GM12878 (cell line): ENCODE data around the gene LRP8. TPM values are rescaled to one million over a fixed set of nuclear protein-coding genes. Genes with fewer than 3 reads are reported as not detected.

Experiments
- ATAC-seq: fragments of 200-7000 bp; cut with Tn5 transposase; 3 replicates; pipeline ENCODE4 v1.9.1; 2020; ENCODE audit warnings: mild to moderate bottlenecking, moderate library complexity
- BruUV-seq: library from RNA; stranded (reverse); fragments of 400-500 nt; replicated peaks from 2 replicates; lab custom pipeline; 2021; lab: Mats Ljungman, UMichigan
- CTCF ChIA-PET: fragments of 300-600 bp; sonication (Branson Sonifier 250); formaldehyde crosslinking; extraction: SDS; loops from one replicate; lab custom pipeline; 2021; ENCODE audit warnings: inconsistent platforms; lab: Yijun Ruan, JAX
- POLR2A ChIA-PET: fragments of 350-600 bp; formaldehyde crosslinking; extraction: SDS; loops from one replicate; lab custom pipeline; 2021; ENCODE audit warnings: inconsistent platforms; lab: Charles Lee
- RAD21 ChIA-PET: fragments of 300-600 bp; sonication (Branson Sonifier 250); formaldehyde crosslinking; loops from one replicate; lab custom pipeline; 2023; ENCODE audit warnings: antibody characterized with exemption; ENCODE audit not compliant: unreplicated experiment; lab: Charles Lee
- SMC1A ChIA-PET: fragments of 300-600 bp; sonication (Branson Sonifier 250); formaldehyde crosslinking; loops from one replicate; lab custom pipeline; 2023; ENCODE audit not compliant: unreplicated experiment, uncharacterized antibody; lab: Charles Lee
- DNase-seq: peaks from one replicate; pipeline ENCODE4 v3.0.0-alpha.2; 2011; ENCODE audit warnings: low read depth, low spot score
- FAIRE-seq: peaks from 3 replicates; lab custom pipeline; 2011; peaks lifted over from hg19 to GRCh38; lab: Jason Lieb, UNC
- H2AFZ ChIP-seq: 2 replicates; pipeline ENCODE4 v1.6.0; 2011; ENCODE audit warnings: low read depth, low read length, control low read depth; ENCODE audit not compliant: control insufficient read depth
- H3K27ac ChIP-seq: 2 replicates; pipeline ENCODE4 v1.5.1; 2011; ENCODE audit warnings: control low read depth; ENCODE audit not compliant: control insufficient read depth, insufficient read depth
- H3K27me3 ChIP-seq, 2 experiments: replicated peaks in 1 of 2; 2 replicates each; pipeline versions ENCODE4 v1.6.0 to v1.6.1; 2011; ENCODE audit warnings: low read length in 1 of 2; ENCODE audit not compliant: control insufficient read depth in 2 of 2, insufficient read depth in 2 of 2
- H3K36me3 ChIP-seq, 2 experiments: 2 replicates each; pipeline ENCODE4 v1.5.1; 2011; ENCODE audit warnings: low read length in 1 of 2; ENCODE audit not compliant: control insufficient read depth in 2 of 2, insufficient read depth in 2 of 2
- H3K4me1 ChIP-seq: 2 replicates; pipeline ENCODE4 v1.6.1; 2011; ENCODE audit warnings: mild to moderate bottlenecking, low read length, moderate library complexity, mixed read lengths; ENCODE audit not compliant: control insufficient read depth, insufficient read depth
- H3K4me2 ChIP-seq: 2 replicates; pipeline ENCODE4 v1.6.0; 2011; ENCODE audit warnings: control low read depth; ENCODE audit not compliant: control insufficient read depth, insufficient read depth
- H3K4me3 ChIP-seq: fragments of 200-600 bp; sonication (generic); 2 replicates; pipeline ENCODE4 v1.5.1; 2016
- H3K79me2 ChIP-seq: 2 replicates; pipeline ENCODE4 v1.6.0; 2011; ENCODE audit warnings: low read length; ENCODE audit not compliant: control insufficient read depth, insufficient read depth
- H3K9ac ChIP-seq: 2 replicates; pipeline ENCODE4 v1.8.0; 2011; ENCODE audit warnings: low read length, control low read depth, mixed read lengths; ENCODE audit not compliant: control insufficient read depth, insufficient read depth
- H3K9me3 ChIP-seq: replicated peaks from 3 replicates; pipeline ENCODE4 v1.5.1; 2011; ENCODE audit warnings: mild to moderate bottlenecking, low read length; ENCODE audit not compliant: control insufficient read depth, insufficient read depth
- H4K20me1 ChIP-seq: 2 replicates; pipeline ENCODE4 v1.6.0; 2011; ENCODE audit not compliant: control insufficient read depth, insufficient read depth
- ASH2L ChIP-seq: fragments of 300-600, 200-600 bp; sonication (generic); IDR thresholded peaks from 2 replicates; pipeline ENCODE4 v1.6.1; 2017; ENCODE audit warnings: low read depth, mild to moderate bottlenecking, borderline replicate concordance
- BHLHE40 ChIP-seq, 2 experiments: fragments of 450-650 bp in 1 of 2; IDR thresholded peaks; 2 replicates each; pipeline ENCODE4 v1.6.1; 2011 to 2017; ENCODE audit warnings: low read depth in 2 of 2, borderline replicate concordance in 1 of 2, improper control_type of control experiment in 1 of 2, low read length in 1 of 2, mild to moderate bottlenecking in 1 of 2
- CBX3 ChIP-seq: fragments of 200-600 bp; sonication (generic); IDR thresholded peaks from 2 replicates; pipeline ENCODE4 v1.6.1; 2016; ENCODE audit warnings: low read depth, borderline replicate concordance
- CHD4 ChIP-seq: fragments of 200-600 bp; sonication (generic); IDR thresholded peaks from 2 replicates; pipeline ENCODE4 v1.6.1; 2016; ENCODE audit warnings: mild to moderate bottlenecking
- CTCF ChIP-seq, 3 experiments: IDR thresholded peaks in 2 of 3; conservative IDR thresholded peaks in 1 of 3; 2 replicates each; pipeline ENCODE4 v1.5.1; 2011; ENCODE audit warnings: low read depth in 3 of 3, low read length in 3 of 3, mild to moderate bottlenecking in 3 of 3, control low read depth in 2 of 3, moderate library complexity in 2 of 3, inconsistent platforms in 1 of 3, mixed read lengths in 1 of 3; ENCODE audit not compliant: control insufficient read depth in 2 of 3, insufficient read depth in 1 of 3; ENCODE audit errors: extremely low read depth in 1 of 3
- DPF2 ChIP-seq: fragments of 450-650 bp; IDR thresholded peaks from 2 replicates; pipeline ENCODE4 v1.6.1; 2017; ENCODE audit warnings: mild to moderate bottlenecking
- EP300 ChIP-seq, 2 experiments: fragments of 150-350 bp in 1 of 2; IDR thresholded peaks; 2 replicates each; pipeline ENCODE4 v1.6.1; 2011 to 2012; ENCODE audit warnings: low read depth in 2 of 2, low read length in 2 of 2, borderline replicate concordance in 1 of 2, improper control_type of control experiment in 1 of 2, inconsistent platforms in 1 of 2; ENCODE audit not compliant: control insufficient read depth in 1 of 2
- ESRRA ChIP-seq: IDR thresholded peaks from 2 replicates; pipeline ENCODE4 v1.6.1; 2012; ENCODE audit warnings: mild to moderate bottlenecking, low read length, improper control_type of control experiment
- GATAD2B ChIP-seq: fragments of 450-650 bp; conservative IDR thresholded peaks from 2 replicates; pipeline ENCODE4 v1.6.1; 2017; ENCODE audit warnings: low read depth, mild to moderate bottlenecking, moderate library complexity
- MEF2A ChIP-seq: IDR thresholded peaks from 2 replicates; pipeline ENCODE4 v1.6.1; 2011; ENCODE audit warnings: low read depth, mild to moderate bottlenecking, low read length, moderate library complexity; ENCODE audit not compliant: insufficient read depth
- NBN ChIP-seq: fragments of 450-650 bp; IDR thresholded peaks from 2 replicates; pipeline ENCODE4 v1.6.1; 2016
- PBX3 ChIP-seq: IDR thresholded peaks from 2 replicates; pipeline ENCODE4 v1.6.1; 2011; ENCODE audit warnings: mild to moderate bottlenecking, low read depth, low read length, moderate library complexity; ENCODE audit not compliant: insufficient replicate concordance
- RCOR1 ChIP-seq: conservative IDR thresholded peaks from 2 replicates; pipeline ENCODE4 v1.6.1; 2012; ENCODE audit warnings: low read depth, low read length, improper control_type of control experiment
- SMARCA5 ChIP-seq: fragments of 450-650 bp; IDR thresholded peaks from 2 replicates; pipeline ENCODE4 v1.6.1; 2017; ENCODE audit warnings: mild to moderate bottlenecking
- SUPT20H ChIP-seq: IDR thresholded peaks from 2 replicates; pipeline ENCODE4 v1.6.1; 2011; ENCODE audit warnings: low read depth, mild to moderate bottlenecking, low read length, moderate library complexity, borderline replicate concordance; ENCODE audit not compliant: control insufficient read depth
- WRNIP1 ChIP-seq: IDR thresholded peaks from 2 replicates; pipeline ENCODE4 v1.6.1; 2011; ENCODE audit warnings: low read depth, low read length, improper control_type of control experiment, borderline replicate concordance
- ZNF217 ChIP-seq: fragments of 450-650 bp; IDR thresholded peaks from 2 replicates; pipeline ENCODE4 v1.6.1; 2017; ENCODE audit warnings: antibody characterized with exemption, mild to moderate bottlenecking
- ZNF622 ChIP-seq: fragments of 450-650 bp; IDR thresholded peaks from 2 replicates; pipeline ENCODE4 v1.6.1; 2017; ENCODE audit warnings: mild to moderate bottlenecking, inconsistent platforms
- WGBS: methylation state at CpG from one replicate; pipeline ENCODE4 v1.1.6; 2016; ENCODE audit warnings: low lambda C conversion rate; ENCODE audit not compliant: insufficient replicate concordance, insufficient coverage; ENCODE audit errors: missing lambda C conversion rate; 5-methylcytosine and 5-hydroxymethylcytosine counted together
- in situ Hi-C: fragments of 300-500 bp; cut with MboI; formaldehyde crosslinking; loops from 9 replicates; pipeline ENCODE4 v1.14.3; 2018; ENCODE audit warnings: mixed read lengths
- intact Hi-C: fragments of 100-400 bp; cut with micrococcal nuclease; formaldehyde crosslinking; loops from one replicate; pipeline ENCODE4 v1.14.2; 2022; ENCODE audit not compliant: unreplicated experiment
- polyA plus RNA-seq, 11 experiments: library from polyadenylated mRNA; depleted of rRNA in 4 of 11; unstranded in 6 of 11; stranded (reverse) in 5 of 11; fragments of >200 nt; fragmentation: Nextera tagmentation in 4 of 11; fragmentation: Illumina TruSeq in 1 of 11; extraction: Ambion mirVana in 4 of 11; extraction: Trizol in 1 of 11; gene quantifications; 1 replicate in 1 of 11; 2 replicates in 10 of 11; pipeline versions ENCODE4 v1.2.1 to v1.2.3, GENCODE V29; 2011 to 2016; ENCODE audit warnings: inconsistent platforms in 2 of 11, missing spikeins in 2 of 11, low read depth in 1 of 11
- total RNA-seq, 4 experiments: library from RNA; depleted of rRNA in 3 of 4; stranded (reverse); fragments of >200 nt in 3 of 4; fragmentation: Illumina TruSeq in 1 of 4; extraction: Trizol in 1 of 4; gene quantifications; 2 replicates each; pipeline versions ENCODE4 v1.2.1 to v1.2.3, GENCODE V29; 2013 to 2021

Gene LRP8
- total and polyA plus RNA-seq, 10 of the 15 experiments (the other 5 are each of a cell fraction or from before 2014, with no cell fraction given): 2.8 to 40.5 (median 22.3) TPM

DNA sequence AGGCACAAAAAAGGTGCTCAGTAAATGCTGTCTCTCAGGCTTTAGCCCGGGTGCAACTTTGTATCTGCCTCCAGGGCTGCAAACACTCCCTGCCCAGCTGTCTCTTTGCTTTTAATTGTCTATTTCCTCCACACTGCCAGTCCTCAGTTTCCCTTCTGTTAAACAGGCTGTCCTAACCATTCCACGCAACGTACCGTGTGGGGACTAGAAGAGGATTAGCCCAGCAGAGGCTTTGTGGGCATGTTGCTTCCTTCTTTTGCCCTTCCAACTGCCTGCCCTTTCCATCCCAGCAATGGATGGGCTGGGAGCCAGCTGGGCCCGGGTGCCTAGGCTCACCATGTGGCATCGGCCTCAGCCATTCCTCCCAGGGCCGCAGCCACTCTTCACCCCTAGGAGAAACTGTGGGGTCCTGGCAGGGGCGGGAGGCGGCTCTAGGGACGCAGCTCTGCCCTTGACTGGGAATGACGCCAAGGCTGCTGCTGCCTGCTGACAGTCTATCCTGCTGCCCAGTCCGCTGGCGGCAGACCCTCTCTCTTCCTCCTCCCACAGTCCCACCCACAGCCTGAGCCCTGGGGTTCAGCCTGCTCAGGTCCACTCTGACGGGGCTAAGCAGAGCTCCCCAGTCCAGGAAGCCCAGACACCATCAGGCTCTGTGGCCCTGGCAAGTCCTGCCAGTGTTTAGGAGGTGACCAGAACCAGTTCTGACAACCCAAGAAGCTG lies 40.6 kb upstream of the LRP8 start:
- 69% methylated on average over 13 of the region's 14 CpGs for WGBS
- H3K79me2 ChIP-seq: no peaks in the 10 kb centered on the region
- no peak for DNase-seq
- no peaks in the 10 kb centered on the region for H3K36me3 ChIP-seq
- H2AFZ ChIP-seq: peak overlapping the region; percentile 92
- ChIA-PET CTCF (interaction anchor here (0.9 to 3.4 kb wide), 11 partner anchors 10 to 90 kb away, joined by 3 to 20 read pairs (median 4); no protein-coding TSS in a partner anchor), POLR2A (interaction anchor here (0.7 to 2.3 kb wide), 7 partner anchors 22 to 76 kb away, joined by 3 to 10 read pairs (median 4); no protein-coding TSS in a partner anchor), SMC1A (interaction anchor here (0.9 to 2.0 kb wide), 14 partner anchors 10 to 82 kb away, joined by 3 to 10 read pairs (median 4); no protein-coding TSS in a partner anchor), RAD21 (interaction anchor here (0.5 to 2.1 kb wide), 13 partner anchors 11 to 90 kb away, joined by 3 to 12 read pairs (median 5); no protein-coding TSS in a partner anchor)
- no TSS peak for BruUV-seq
- no peaks in the 10 kb centered on the region for H3K9me3 ChIP-seq
- peak overlapping the region; percentile 53 for H3K27ac ChIP-seq
- intact Hi-C loops: no loop called here
- peak overlapping the region; percentile 62 for H3K9ac ChIP-seq
- ATAC-seq: no peak
- H3K27me3 ChIP-seq: no peaks in the 10 kb centered on the region
- in situ Hi-C loops: no loop called here
- no peak for FAIRE-seq
- peak overlapping the region; percentile 66; the same call in 1 of the 2 replicates for H3K4me3 ChIP-seq
- no peaks in the 10 kb centered on the region for H4K20me1 ChIP-seq
- H3K4me2 ChIP-seq: peak overlapping the region; percentile 78
- H3K4me1 ChIP-seq: peaks cover 8% of the 10 kb centered on the region
- no peak for TF ChIP-seq CTCF (IDR thresholded peaks at IDR 0.05 in 2 of 3, conservative IDR thresholded peaks at IDR 0.05 in 1 of 3; ENCODE audit: control insufficient read depth in 2 of 3, extremely low read depth in 1 of 3, insufficient read depth in 1 of 3, low read depth in 3 of 3, low read length in 3 of 3)
- TF ChIP-seq PBX3: no peak
- TF ChIP-seq ZNF622: no peak
- TF ChIP-seq GATAD2B: no peak
- no peak for TF ChIP-seq ESRRA
- 0 out of 2 replicates have a peak, but pooled peaks have one; percentile 24 for TF ChIP-seq DPF2
- TF ChIP-seq CHD4: 0 out of 2 replicates have a peak, but pooled peaks have one; percentile 82
- no peak for TF ChIP-seq MEF2A
- 0 out of 2 replicates have a peak, but pooled peaks have one; percentile 7 for TF ChIP-seq NBN
- TF ChIP-seq SUPT20H: no peak
- no peak for TF ChIP-seq WRNIP1
- TF ChIP-seq BHLHE40 (IDR thresholded peaks at IDR 0.05; ENCODE audit: borderline replicate concordance in 1 of 2, low read depth in 2 of 2, low read length in 1 of 2): no peak
- TF ChIP-seq SMARCA5: peak; percentile 7
- TF ChIP-seq EP300 (IDR thresholded peaks at IDR 0.05; ENCODE audit: borderline replicate concordance in 1 of 2, control insufficient read depth in 1 of 2, low read depth in 2 of 2, low read length in 2 of 2): peak in 1 of 2 experiments; percentile 14; a peak in 1 of 4 replicates
- no peak for TF ChIP-seq CBX3
- no peak; the same call in 1 of the 2 replicates for TF ChIP-seq RCOR1
- TF ChIP-seq ASH2L: no peak
- TF ChIP-seq ZNF217: peak; percentile 95
- TF ChIP-seq, all 136 proteins: peak for 6
